GM12872 (cell line): ENCODE measurements around the gene SYTL1.
A peak's percentile ranks its signal among the peaks of the same experiment; 100 is the strongest.

Experiments
- TF ChIP-seq, protein P1 (sequence below): IDR thresholded peaks from 3 replicates; pipeline ENCODE4 v1.5.1; 2011; ENCODE audit warnings: low read depth, mild to moderate bottlenecking, low read length, moderate library complexity; ENCODE audit not compliant: insufficient read depth

SYTL1 gene

GRCh38 chr1:27394282-27394658, 52.4 kb downstream of the SYTL1 start:
- TF ChIP-seq, protein P1, sequence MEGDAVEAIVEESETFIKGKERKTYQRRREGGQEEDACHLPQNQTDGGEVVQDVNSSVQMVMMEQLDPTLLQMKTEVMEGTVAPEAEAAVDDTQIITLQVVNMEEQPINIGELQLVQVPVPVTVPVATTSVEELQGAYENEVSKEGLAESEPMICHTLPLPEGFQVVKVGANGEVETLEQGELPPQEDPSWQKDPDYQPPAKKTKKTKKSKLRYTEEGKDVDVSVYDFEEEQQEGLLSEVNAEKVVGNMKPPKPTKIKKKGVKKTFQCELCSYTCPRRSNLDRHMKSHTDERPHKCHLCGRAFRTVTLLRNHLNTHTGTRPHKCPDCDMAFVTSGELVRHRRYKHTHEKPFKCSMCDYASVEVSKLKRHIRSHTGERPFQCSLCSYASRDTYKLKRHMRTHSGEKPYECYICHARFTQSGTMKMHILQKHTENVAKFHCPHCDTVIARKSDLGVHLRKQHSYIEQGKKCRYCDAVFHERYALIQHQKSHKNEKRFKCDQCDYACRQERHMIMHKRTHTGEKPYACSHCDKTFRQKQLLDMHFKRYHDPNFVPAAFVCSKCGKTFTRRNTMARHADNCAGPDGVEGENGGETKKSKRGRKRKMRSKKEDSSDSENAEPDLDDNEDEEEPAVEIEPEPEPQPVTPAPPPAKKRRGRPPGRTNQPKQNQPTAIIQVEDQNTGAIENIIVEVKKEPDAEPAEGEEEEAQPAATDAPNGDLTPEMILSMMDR = no peak

- TF ChIP-seq, protein P1 = no peak
These were observed 53.1 kb downstream of the SYTL1 start for GRCh38 chr1:27394925-27395324.

- TF ChIP-seq, protein P1 = peak; percentile 92
These were observed 53.8 kb downstream of the SYTL1 start for GRCh38 chr1:27395441-27396195.

GRCh38 chr1:27397110-27397509, 55.3 kb downstream of the SYTL1 start:
- TF ChIP-seq, protein P1 = no peak

- TF ChIP-seq, protein P1 = no peak
These were observed 55.9 kb downstream of the SYTL1 start for GRCh38 chr1:27397749-27398148.

- TF ChIP-seq, protein P1 = no peak
These were observed 56.8 kb downstream of the SYTL1 start for GRCh38 chr1:27398405-27399149.

DNA sequence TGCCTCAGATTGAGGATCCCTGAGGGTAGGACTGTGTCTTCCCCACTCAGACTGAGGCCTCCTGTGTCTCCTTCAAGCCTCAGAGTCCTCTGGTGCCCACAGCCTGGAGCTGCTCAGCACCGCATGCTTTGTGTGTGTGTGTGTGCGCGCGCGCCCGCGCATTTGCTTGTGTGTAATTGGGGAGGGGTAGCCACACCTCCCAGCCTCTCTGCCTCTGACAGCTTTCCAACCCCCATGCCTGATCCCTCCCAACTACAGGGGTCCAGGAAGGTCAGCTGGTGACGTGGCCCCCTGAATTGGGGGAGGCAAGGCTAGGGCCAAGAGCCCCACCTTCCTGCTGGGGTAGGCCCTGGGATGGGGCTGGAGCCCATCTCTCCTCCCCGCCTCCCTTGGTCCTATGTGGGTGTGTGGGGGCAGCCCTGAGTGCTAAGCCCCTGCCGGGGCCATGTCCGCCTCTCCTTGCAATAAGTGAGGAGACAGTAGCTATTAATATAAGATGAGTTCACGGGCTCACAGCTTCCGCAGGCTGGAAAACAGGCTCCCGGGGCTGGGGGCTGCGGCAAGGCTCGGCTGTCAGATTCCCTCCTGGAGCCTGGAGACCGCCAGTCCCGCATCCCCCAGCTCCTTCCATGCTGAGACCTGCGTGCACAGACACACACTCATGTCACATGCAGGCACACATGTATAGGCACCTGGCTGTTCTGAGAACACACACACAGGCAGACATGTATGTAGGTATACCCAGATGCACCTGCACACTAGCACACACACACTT, 57.6 kb downstream of the SYTL1 start:
- TF ChIP-seq, protein P1 = no peak
